Measurements from ENCODE around the gene MYO1H. TPM values are rescaled to one million over a fixed set of nuclear protein-coding genes. Genes with fewer than 3 reads are reported as not detected.

The MYO1H gene
- total RNA-seq, 1 experiment from 2014 or later = not detected

DNA sequence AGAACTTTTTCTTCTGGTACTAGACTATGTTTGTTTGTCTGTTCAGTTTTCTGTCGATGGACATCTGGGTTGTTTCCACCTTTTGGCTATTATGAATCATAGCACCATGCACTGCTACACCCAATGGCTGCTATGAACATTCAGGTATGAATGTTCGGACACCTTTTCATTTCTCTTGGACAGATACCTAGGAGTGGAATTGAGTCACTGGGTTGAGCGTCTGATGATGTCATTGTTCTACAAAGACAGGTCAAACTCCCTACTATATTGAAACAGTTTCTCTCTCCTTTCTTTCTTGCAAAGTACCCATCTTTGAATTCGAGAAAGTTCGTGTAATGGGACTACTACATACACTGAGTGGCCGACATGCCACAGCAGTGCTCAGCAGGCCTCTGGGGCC is 84.7 kb downstream of the MYO1H start:
- Mint-ChIP-seq H3K27me3 (ENCODE audit: insufficient read depth, unreplicated experiment) (no peaks in the 10 kb centered on the region), H3K4me1 (ENCODE audit: insufficient read depth, unreplicated experiment) (peaks cover 7% of the 10 kb centered on the region), H3K9me3 (ENCODE audit: unreplicated experiment) (no peaks in the 10 kb centered on the region), H3K4me3 (ENCODE audit: unreplicated experiment) (no peak overlapping the region), H3K27ac (ENCODE audit: low read depth, unreplicated experiment) (no peak overlapping the region), H3K36me3 (ENCODE audit: insufficient read depth, unreplicated experiment) (no peaks in the 10 kb centered on the region)
- DNase-seq (ENCODE audit: unreplicated experiment) = peak; percentile 27
- CTCF ChIA-PET = interaction anchor here (0.6 to 3.4 kb wide), 28 partner anchors 10 to 714 kb away, joined by 3 to 23 read pairs (median 4); no protein-coding TSS in a partner anchor
- TF ChIP-seq, protein P1, sequence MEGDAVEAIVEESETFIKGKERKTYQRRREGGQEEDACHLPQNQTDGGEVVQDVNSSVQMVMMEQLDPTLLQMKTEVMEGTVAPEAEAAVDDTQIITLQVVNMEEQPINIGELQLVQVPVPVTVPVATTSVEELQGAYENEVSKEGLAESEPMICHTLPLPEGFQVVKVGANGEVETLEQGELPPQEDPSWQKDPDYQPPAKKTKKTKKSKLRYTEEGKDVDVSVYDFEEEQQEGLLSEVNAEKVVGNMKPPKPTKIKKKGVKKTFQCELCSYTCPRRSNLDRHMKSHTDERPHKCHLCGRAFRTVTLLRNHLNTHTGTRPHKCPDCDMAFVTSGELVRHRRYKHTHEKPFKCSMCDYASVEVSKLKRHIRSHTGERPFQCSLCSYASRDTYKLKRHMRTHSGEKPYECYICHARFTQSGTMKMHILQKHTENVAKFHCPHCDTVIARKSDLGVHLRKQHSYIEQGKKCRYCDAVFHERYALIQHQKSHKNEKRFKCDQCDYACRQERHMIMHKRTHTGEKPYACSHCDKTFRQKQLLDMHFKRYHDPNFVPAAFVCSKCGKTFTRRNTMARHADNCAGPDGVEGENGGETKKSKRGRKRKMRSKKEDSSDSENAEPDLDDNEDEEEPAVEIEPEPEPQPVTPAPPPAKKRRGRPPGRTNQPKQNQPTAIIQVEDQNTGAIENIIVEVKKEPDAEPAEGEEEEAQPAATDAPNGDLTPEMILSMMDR (IDR thresholded peaks at IDR 0.05; ENCODE audit: unreplicated experiment) = no peak
- no TSS peak for BruUV-seq (replicated peaks)
- intact Hi-C loops (cut with micrococcal nuclease) = loop anchor here (1.0 kb wide), 3 partner anchors 30 to 343 kb away; partner anchors contain the start of genes KCTD10 and UBE3B
- POLR2A ChIA-PET = interaction anchor here (1.5 to 3.3 kb wide), 2 partner anchors 30 to 45 kb away, joined by 14 to 18 read pairs; partner anchors contain the start of genes KCTD10 and UBE3B

DNA sequence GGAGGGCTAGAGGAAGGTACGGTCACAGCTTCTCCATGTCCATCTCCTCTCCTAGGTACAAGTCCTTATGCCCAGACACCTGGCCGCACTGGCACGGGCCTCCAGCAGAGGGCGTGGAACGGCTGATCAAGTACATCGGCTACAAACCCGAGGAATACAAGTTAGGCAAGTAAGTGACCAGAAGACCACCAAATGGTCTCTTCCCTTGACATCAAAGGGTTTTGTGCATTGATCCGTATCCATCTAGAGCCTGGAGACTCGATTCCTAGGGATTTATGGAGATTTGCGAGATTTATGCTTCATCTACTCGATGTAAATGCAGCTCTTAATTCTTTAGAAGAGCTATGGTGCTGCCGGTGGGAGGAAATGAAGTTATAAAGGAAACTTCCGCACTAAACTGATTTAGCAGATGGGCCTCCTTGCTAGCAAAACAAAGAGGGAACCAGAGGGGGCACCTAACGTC is 85.2 kb downstream of the MYO1H start:
- CTCF ChIA-PET = interaction anchor here (0.6 to 3.4 kb wide), 37 partner anchors 9 to 714 kb away, joined by 3 to 23 read pairs (median 4); partner anchors contain the start of genes KCTD10 and UBE3B
- Mint-ChIP-seq H3K4me1 (ENCODE audit: insufficient read depth, unreplicated experiment) (peaks cover 7% of the 10 kb centered on the region), H3K4me3 (ENCODE audit: unreplicated experiment) (no peak overlapping the region), H3K9me3 (ENCODE audit: unreplicated experiment) (no peaks in the 10 kb centered on the region), H3K27me3 (ENCODE audit: insufficient read depth, unreplicated experiment) (no peaks in the 10 kb centered on the region), H3K36me3 (ENCODE audit: insufficient read depth, unreplicated experiment) (no peaks in the 10 kb centered on the region), H3K27ac (ENCODE audit: low read depth, unreplicated experiment) (no peak overlapping the region)
- DNase-seq (ENCODE audit: unreplicated experiment) = peak; percentile 85
- no TSS peak for BruUV-seq (replicated peaks)
- intact Hi-C loops (cut with micrococcal nuclease) = loop anchor here (1.0 kb wide), 3 partner anchors 29 to 342 kb away; partner anchors contain the start of genes KCTD10 and UBE3B
- TF ChIP-seq, protein P1 (IDR thresholded peaks at IDR 0.05; ENCODE audit: unreplicated experiment) = peak; percentile 82
- POLR2A ChIA-PET = interaction anchor here (1.5 to 3.3 kb wide), 2 partner anchors 29 to 45 kb away, joined by 14 to 18 read pairs; partner anchors contain the start of genes KCTD10 and UBE3B

DNA sequence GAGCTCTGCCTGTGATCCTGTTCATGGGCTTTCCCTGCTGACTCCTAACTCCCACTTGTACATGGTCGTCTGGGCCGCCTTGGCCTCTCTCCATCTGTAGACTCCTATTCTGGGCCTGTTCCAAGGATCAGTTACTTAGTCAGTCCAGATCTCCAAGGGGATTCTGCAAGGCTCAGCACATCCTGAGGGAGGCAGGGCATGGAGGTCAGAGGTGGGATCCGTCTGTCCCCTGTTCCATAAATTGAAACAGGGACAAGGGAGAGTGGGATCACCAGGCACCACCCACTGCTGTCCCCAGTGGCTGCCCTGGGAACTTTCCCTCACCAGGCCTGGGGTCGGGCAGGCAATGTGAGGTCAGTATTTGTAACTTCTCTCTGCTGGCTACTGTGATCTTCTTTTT is 85.9 kb downstream of the MYO1H start:
- intact Hi-C loops (cut with micrococcal nuclease) = no loop called here
- no peak for DNase-seq (ENCODE audit: unreplicated experiment)
- CTCF ChIA-PET = interaction anchor here (0.6 to 3.4 kb wide), 32 partner anchors 9 to 470 kb away, joined by 3 to 23 read pairs (median 4); partner anchors contain the start of genes KCTD10 and UBE3B
- TF ChIP-seq, protein P1 (IDR thresholded peaks at IDR 0.05; ENCODE audit: unreplicated experiment) = no peak
- BruUV-seq (replicated peaks) = no TSS peak
- Mint-ChIP-seq H3K4me3 (ENCODE audit: unreplicated experiment) (no peak overlapping the region), H3K27me3 (ENCODE audit: insufficient read depth, unreplicated experiment) (no peaks in the 10 kb centered on the region), H3K9me3 (ENCODE audit: unreplicated experiment) (no peaks in the 10 kb centered on the region), H3K36me3 (ENCODE audit: insufficient read depth, unreplicated experiment) (no peaks in the 10 kb centered on the region), H3K27ac (ENCODE audit: low read depth, unreplicated experiment) (no peak overlapping the region), H3K4me1 (ENCODE audit: insufficient read depth, unreplicated experiment) (peaks cover 7% of the 10 kb centered on the region)
- POLR2A ChIA-PET = interaction anchor here (1.5 to 3.3 kb wide), 2 partner anchors 29 to 44 kb away, joined by 14 to 18 read pairs; partner anchors contain the start of genes KCTD10 and UBE3B

DNA sequence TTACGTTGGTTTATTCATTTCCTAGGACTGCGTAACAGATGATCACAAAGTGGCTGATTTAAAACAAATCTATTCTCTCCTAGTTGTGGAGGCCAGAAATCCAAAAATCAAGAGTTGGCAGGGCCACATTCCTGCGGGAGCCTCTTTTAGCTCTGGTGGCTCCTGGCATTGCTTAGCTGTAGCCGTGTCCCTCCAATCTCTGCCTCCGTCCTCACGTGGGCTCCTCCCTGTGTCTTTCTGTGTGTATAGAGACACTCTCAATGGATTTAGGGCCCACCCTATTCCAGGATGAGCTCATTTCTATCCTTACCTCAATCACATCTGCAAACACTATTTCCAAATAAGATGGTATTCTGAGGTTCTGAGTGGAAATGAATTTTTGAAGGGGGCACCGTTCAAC is 86.9 kb downstream of the MYO1H start:
- TF ChIP-seq, protein P1 (IDR thresholded peaks at IDR 0.05; ENCODE audit: unreplicated experiment) = no peak
- intact Hi-C loops (cut with micrococcal nuclease) = no loop called here
- no peaks in the 10 kb centered on the region for H3K36me3 Mint-ChIP-seq (ENCODE audit: insufficient read depth, unreplicated experiment)

More for the DNA sequence above, 86.9 kb downstream of the MYO1H start:
- Mint-ChIP-seq H3K4me1 (ENCODE audit: insufficient read depth, unreplicated experiment) (peaks cover 7% of the 10 kb centered on the region), H3K27ac (ENCODE audit: low read depth, unreplicated experiment) (no peak overlapping the region), H3K9me3 (ENCODE audit: unreplicated experiment) (no peaks in the 10 kb centered on the region), H3K27me3 (ENCODE audit: insufficient read depth, unreplicated experiment) (no peaks in the 10 kb centered on the region), H3K4me3 (ENCODE audit: unreplicated experiment) (no peak overlapping the region)
- no peak for DNase-seq (ENCODE audit: unreplicated experiment)
- BruUV-seq (replicated peaks) = no TSS peak
- CTCF ChIA-PET = interaction anchor here (0.6 to 3.4 kb wide), 10 partner anchors 8 to 469 kb away, joined by 3 to 23 read pairs (median 6); partner anchors contain the start of genes KCTD10 and UBE3B
- POLR2A ChIA-PET = interaction anchor here (0.6 to 3.3 kb wide), 3 partner anchors 43 to 139 kb away, joined by 3 to 14 read pairs (median 3); partner anchors contain the start of genes KCTD10, MMAB, MVK and UBE3B

Data from MCF 10A (cell line).